B cell (primary cell): ENCODE measurements around the gene BANP. TPM values are rescaled to one million over a fixed set of nuclear protein-coding genes. Genes with fewer than 3 reads are reported as not detected.
"Not testable (repeated sequence)": the region's sequence is repeated elsewhere in the genome, so short reads cannot be mapped to it uniquely, and the experiment has no call there.

Source experiments
- ATAC-seq: fragments of 200-7000 bp; cut with Tn5 transposase; one replicate; pipeline ENCODE4 v1.10.0; 2021; ENCODE audit warnings: low read depth, mild to moderate bottlenecking, moderate number of reproducible peaks, moderate library complexity
- CTCF ChIA-PET: fragments of 350-600 bp; sonication (Branson Sonifier 250); formaldehyde crosslinking; loops from one replicate; lab custom pipeline; 2021; ENCODE audit warnings: antibody characterized with exemption, inconsistent platforms; lab: Charles Lee
- POLR2A ChIA-PET: fragments of 350-600 bp; sonication (Branson Sonifier 250); formaldehyde crosslinking; loops from one replicate; lab custom pipeline; 2021; ENCODE audit warnings: antibody characterized with exemption; lab: Charles Lee
- DNase-seq: peaks from one replicate; pipeline ENCODE4 v3.0.0; 2013
- H2AFZ ChIP-seq: 2 replicates; pipeline ENCODE4 v1.6.1; 2012; ENCODE audit warnings: mild to moderate bottlenecking, low read depth, low read length; ENCODE audit not compliant: insufficient read depth, poor library complexity, severe bottlenecking
- H3K27ac ChIP-seq, 2 donors: 1 replicate in 1 of 2; 2 replicates in 1 of 2; pipeline ENCODE4 v1.5.1; 2012 to 2013; ENCODE audit warnings: low read length in 2 of 2, mild to moderate bottlenecking in 2 of 2, moderate library complexity in 1 of 2
- H3K27me3 ChIP-seq, 4 experiments: fragments of 200-600 bp in 1 of 4; sonication (generic) in 1 of 4; replicated peaks in 1 of 4; 1 replicate in 2 of 4; 2 replicates in 2 of 4; pipeline versions ENCODE4 v1.6.1 to v1.7.0; 2013 to 2016; ENCODE audit warnings: low read length in 3 of 4, mild to moderate bottlenecking in 2 of 4, mixed read lengths in 1 of 4, moderate library complexity in 1 of 4; ENCODE audit not compliant: insufficient read depth in 4 of 4, control insufficient read depth in 3 of 4; ENCODE audit errors: control extremely low read depth in 1 of 4
- H3K36me3 ChIP-seq, 2 experiments: replicated peaks in 1 of 2; 1 replicate in 1 of 2; 2 replicates in 1 of 2; pipeline versions ENCODE4 v1.6.1 to v1.7.1; 2013; ENCODE audit warnings: low read length in 1 of 2; ENCODE audit not compliant: insufficient read depth in 2 of 2, control insufficient read depth in 1 of 2; ENCODE audit errors: control extremely low read depth in 1 of 2, extremely low read depth in 1 of 2
- H3K4me1 ChIP-seq, 2 donors: fragments of 200-600 bp in 1 of 2; sonication (generic) in 1 of 2; 1 replicate in 1 of 2; 2 replicates in 1 of 2; pipeline versions ENCODE4 v1.5.1 to v1.6.1; 2013 to 2017; ENCODE audit warnings: low read length in 2 of 2; ENCODE audit not compliant: control insufficient read depth in 2 of 2, insufficient read depth in 2 of 2
- H3K4me2 ChIP-seq: replicated peaks from 2 replicates; pipeline ENCODE3; 2012; ENCODE audit warnings: mild to moderate bottlenecking, low read depth, low read length; ENCODE audit not compliant: poor library complexity, severe bottlenecking
- H3K4me3 ChIP-seq, 5 experiments: fragments of 200-600 bp in 1 of 5; sonication (generic) in 1 of 5; 1 replicate in 3 of 5; 2 replicates in 2 of 5; pipeline versions ENCODE4 v1.5.1 to v1.7.0; 2011 to 2016; ENCODE audit warnings: low read length in 4 of 5, mild to moderate bottlenecking in 4 of 5, low read depth in 2 of 5, control low read depth in 1 of 5, moderate library complexity in 1 of 5; ENCODE audit not compliant: insufficient read depth in 1 of 5; ENCODE audit errors: control extremely low read depth in 1 of 5, extremely low read depth in 1 of 5
- H3K79me2 ChIP-seq: fragments of 200-600 bp; sonication (generic); one replicate; pipeline ENCODE4 v1.6.0; 2016; ENCODE audit warnings: low read length; ENCODE audit not compliant: control insufficient read depth, insufficient read depth
- H3K9ac ChIP-seq: fragments of 200-600 bp; sonication (generic); 2 replicates; pipeline ENCODE4 v1.6.1; 2017; ENCODE audit warnings: mild to moderate bottlenecking, low read length, moderate library complexity
- H3K9me3 ChIP-seq, 3 donors: one replicate each; pipeline versions ENCODE4 v1.6.1 to v1.7.1; 2013; ENCODE audit warnings: low read length in 2 of 3; ENCODE audit not compliant: control insufficient read depth in 2 of 3, insufficient read depth in 1 of 3; ENCODE audit errors: control extremely low read depth in 1 of 3
- H4K20me1 ChIP-seq: 2 replicates; pipeline ENCODE4 v1.6.0; 2012; ENCODE audit warnings: mild to moderate bottlenecking, low read length; ENCODE audit not compliant: insufficient read depth, control insufficient read depth, poor library complexity, severe bottlenecking
- H3K27ac Mint-ChIP-seq: one replicate; pipeline ENCODE4 v1.8.0; 2021; ENCODE audit warnings: mixed read lengths
- H3K27me3 Mint-ChIP-seq: one replicate; pipeline ENCODE4 v1.8.0; 2021; ENCODE audit warnings: mixed read lengths
- H3K4me1 Mint-ChIP-seq: one replicate; pipeline ENCODE4 v1.8.0; 2021; ENCODE audit warnings: mixed read lengths
- H3K4me3 Mint-ChIP-seq: one replicate; pipeline ENCODE4 v1.8.0; 2021; ENCODE audit warnings: mixed read lengths
- H3K9me3 Mint-ChIP-seq: one replicate; pipeline ENCODE4 v1.8.0; 2022; ENCODE audit warnings: mixed read lengths; ENCODE audit not compliant: insufficient read depth
- WGBS: methylation state at CpG from one replicate; pipeline ENCODE4 v1.1.5; 2013; ENCODE audit warnings: missing lambda C conversion rate; ENCODE audit not compliant: insufficient coverage; 5-methylcytosine and 5-hydroxymethylcytosine counted together
- intact Hi-C: fragments of 100-400 bp; cut with micrococcal nuclease; formaldehyde crosslinking; loops from one replicate; pipeline ENCODE4 v1.10.0; 2022
- polyA plus RNA-seq: library from polyadenylated mRNA; depleted of rRNA; stranded (reverse); fragments of >200 nt; gene quantifications from 2 replicates; pipeline ENCODE4 v1.2.3, GENCODE V29; 2012
- total RNA-seq, 2 donors: library from RNA; stranded (reverse); fragments of 120-200 nt in 1 of 2; gene quantifications; 1 replicate in 1 of 2; 2 replicates in 1 of 2; pipeline versions ENCODE4 v1.2.3 to v1.2.4, GENCODE V29; 2013 to 2022

Gene BANP
- total and polyA plus RNA-seq, 2 donors (not counting 1 experiment from before 2014, with no cell fraction given): 44.4 to 181 TPM

- H3K27ac ChIP-seq, H3K9me3 Mint-ChIP-seq, ATAC-seq, CTCF ChIA-PET, H3K4me3 ChIP-seq, H3K27ac Mint-ChIP-seq, POLR2A ChIA-PET, H3K9ac ChIP-seq, H3K79me2 ChIP-seq, H3K36me3 ChIP-seq, H3K4me1 ChIP-seq, H3K27me3 ChIP-seq, H3K4me2 ChIP-seq, DNase-seq, intact Hi-C loops, H2AFZ ChIP-seq, H4K20me1 ChIP-seq, H3K4me3 Mint-ChIP-seq: not testable (repeated sequence)
- WGBS: no CpG with 5 or more reads among the region's 3 CpGs
- Mint-ChIP-seq H3K27me3 (peaks cover 12% of the 10 kb centered on the region), H3K4me1 (peaks cover 11% of the 10 kb centered on the region)
- H3K9me3 ChIP-seq: peaks cover 0 to 20% (median 6%) of the 10 kb centered on the region in 3 donors
Observed at GRCh38 chr16:88094900-88095299, 143.7 kb downstream of the BANP start.

DNA sequence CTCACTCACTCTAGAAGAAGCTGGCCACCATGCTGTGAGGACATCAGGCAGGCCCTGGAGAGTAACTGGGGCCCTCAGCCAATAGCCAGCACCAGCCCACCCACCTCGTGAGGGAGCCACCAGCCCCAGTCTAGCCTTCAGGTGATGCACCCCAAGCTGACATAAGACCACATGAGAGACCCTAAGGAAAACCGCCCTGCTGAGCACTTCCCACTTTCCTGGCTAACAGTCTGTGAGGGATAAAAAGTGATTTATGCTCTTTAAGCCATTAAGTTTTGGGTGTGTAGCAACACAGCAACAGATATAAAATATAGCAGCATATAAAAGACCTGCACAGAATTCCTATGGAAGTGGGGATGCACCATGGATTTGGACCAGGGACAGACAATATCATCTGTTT, 145.4 kb downstream of the BANP start:
- H3K9ac ChIP-seq, H3K27ac Mint-ChIP-seq, H3K79me2 ChIP-seq, H3K36me3 ChIP-seq, ATAC-seq, H2AFZ ChIP-seq, POLR2A ChIA-PET, H3K4me2 ChIP-seq, H3K27ac ChIP-seq, H3K4me3 ChIP-seq, H3K9me3 Mint-ChIP-seq, H4K20me1 ChIP-seq, H3K27me3 ChIP-seq, CTCF ChIA-PET, H3K4me3 Mint-ChIP-seq, intact Hi-C loops, DNase-seq, H3K4me1 ChIP-seq: not testable (repeated sequence)
- Mint-ChIP-seq H3K27me3 (peaks cover 15% of the 10 kb centered on the region), H3K4me1 (peaks cover 16% of the 10 kb centered on the region)
- H3K9me3 ChIP-seq: peaks cover 0 to 25% (median 6%) of the 10 kb centered on the region in 3 donors
- WGBS: 60% methylated on average over 1 of the region's 2 CpGs

DNA sequence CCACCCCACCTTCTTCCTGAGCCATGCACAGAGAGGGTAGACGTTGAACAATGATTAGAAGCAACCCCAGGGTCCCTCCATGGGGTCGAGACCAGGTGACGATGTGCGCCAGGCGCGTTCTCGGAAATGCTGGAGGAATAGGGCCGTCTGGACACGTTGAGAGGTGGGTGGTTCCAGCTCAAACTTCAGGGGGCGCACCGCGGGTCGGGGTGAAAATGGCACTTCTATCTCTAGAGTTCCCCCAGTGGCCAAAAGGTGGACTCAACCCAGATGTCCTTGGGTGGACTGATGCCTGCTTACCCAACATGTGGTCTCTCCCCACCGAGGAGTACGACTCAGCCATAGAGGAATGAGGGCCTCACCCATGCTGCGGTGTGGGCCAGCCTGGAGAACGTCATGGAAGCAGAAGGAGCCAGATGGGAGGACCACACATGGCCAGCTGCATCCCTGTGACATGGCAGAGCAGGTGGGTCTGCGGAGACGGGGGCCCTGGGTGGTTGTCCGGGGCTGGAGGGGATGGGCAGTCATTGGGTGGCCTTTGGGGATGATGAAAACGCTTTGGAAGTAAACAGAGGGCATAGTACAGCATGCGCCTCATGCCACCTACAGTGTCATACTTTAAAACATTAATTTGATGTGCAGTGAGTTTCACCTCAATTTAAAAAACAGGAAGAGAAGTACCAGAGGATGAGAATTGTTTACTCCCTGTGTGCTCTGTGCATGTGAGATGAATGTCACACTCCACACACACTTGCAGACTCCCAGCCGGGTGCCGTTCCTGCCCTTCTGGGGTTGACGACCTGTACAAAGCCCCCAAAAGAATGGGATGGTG, 147.7 kb downstream of the BANP start:
- H3K9ac ChIP-seq, H4K20me1 ChIP-seq, DNase-seq, H3K79me2 ChIP-seq, ATAC-seq, H3K4me1 ChIP-seq, H2AFZ ChIP-seq, CTCF ChIA-PET, intact Hi-C loops, POLR2A ChIA-PET, H3K36me3 ChIP-seq, H3K4me2 ChIP-seq, H3K9me3 Mint-ChIP-seq, H3K27me3 ChIP-seq, H3K27ac ChIP-seq, H3K4me3 Mint-ChIP-seq, H3K4me3 ChIP-seq: not testable (repeated sequence)
- peak overlapping the region; percentile 16 for H3K27ac Mint-ChIP-seq
- H3K27me3 Mint-ChIP-seq: peaks cover 15% of the 10 kb centered on the region
- H3K9me3 ChIP-seq: peaks cover 0 to 25% (median 6%) of the 10 kb centered on the region in 3 donors
- H3K4me1 Mint-ChIP-seq: peaks cover 16% of the 10 kb centered on the region
- 87% methylated on average over 20 of the region's 25 CpGs for WGBS
